Right ventricle myocardium inferior (tissue), 1 donor: ENCODE results near the gene NGF. TPM values are rescaled to one million over a fixed set of nuclear protein-coding genes. Genes with fewer than 3 reads are reported as not detected.

Experiments
- ATAC-seq: fragments of 200-7000 bp; cut with Tn5 transposase; one replicate; pipeline ENCODE4 v1.9.1; 2020; ENCODE audit warnings: mild to moderate bottlenecking, moderate library complexity
- DNase-seq: peaks from one replicate; pipeline ENCODE4 v3.0.0; 2021; ENCODE audit errors: missing footprints
- intact Hi-C: fragments of 100-400 bp; cut with DNase I; formaldehyde crosslinking; loops from one replicate; pipeline ENCODE4 v1.11.0; 2022
- total RNA-seq: library from RNA; stranded (reverse); fragmentation: NEBNext Ultra II Directional; extraction: Animal tissue kit (Norgen Biotek cat#: 25700); gene quantifications from one replicate; pipeline ENCODE4 v1.2.1, GENCODE V29; 2021
- donor health status: DM: no; HTN: yes; CAD: no; lungs with severe emphysema.

Gene NGF
- total RNA-seq, 1 donor from 2014 or later, result 4.9 TPM

DNA sequence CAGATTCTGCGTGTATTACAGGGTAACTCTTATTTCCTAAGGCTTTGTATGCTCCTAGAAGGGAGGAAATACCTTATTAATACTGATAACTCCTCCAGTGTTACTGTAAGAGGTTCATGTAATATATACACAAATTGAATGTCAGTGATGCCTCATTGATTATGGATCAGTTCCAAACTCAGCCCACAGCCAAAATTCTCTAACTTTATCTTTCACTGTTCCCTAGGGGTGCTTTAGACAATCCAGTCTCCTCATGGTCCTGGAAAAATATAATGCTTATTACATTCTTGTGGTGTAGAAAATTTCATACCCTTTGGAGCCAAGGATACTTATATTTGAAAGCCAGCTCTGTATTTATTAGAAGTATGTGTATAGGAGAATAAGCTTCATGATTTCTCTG lies 73.0 kb downstream of the NGF start:
- ATAC-seq (no peak), DNase-seq (no peak)
- intact Hi-C loops, result loop anchor here (5.0 kb wide), 1 partner anchor 48 kb away; no protein-coding TSS in a partner anchor

DNA sequence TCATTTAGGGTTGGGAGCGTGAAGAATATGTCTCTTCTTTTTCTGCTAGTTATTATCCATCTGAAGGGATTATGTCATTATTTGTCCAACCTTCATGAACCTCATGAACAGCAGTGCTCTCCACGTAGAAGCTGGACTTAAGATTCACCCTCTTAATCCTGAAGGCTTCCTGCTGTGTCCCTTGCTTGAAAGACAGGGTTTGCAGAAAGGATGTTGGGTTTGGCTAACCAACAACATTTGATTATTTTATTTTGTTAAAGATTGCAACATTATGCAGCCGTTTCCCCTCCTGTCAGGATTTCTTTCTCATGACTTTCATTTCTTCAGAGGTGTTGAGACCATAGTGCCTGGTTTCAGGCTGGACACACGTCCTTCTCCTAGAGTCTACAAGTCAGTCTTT lies 75.2 kb downstream of the NGF start:
- intact Hi-C loops, result no loop called here
- ATAC-seq (peak; percentile 38), DNase-seq (no peak)

DNA sequence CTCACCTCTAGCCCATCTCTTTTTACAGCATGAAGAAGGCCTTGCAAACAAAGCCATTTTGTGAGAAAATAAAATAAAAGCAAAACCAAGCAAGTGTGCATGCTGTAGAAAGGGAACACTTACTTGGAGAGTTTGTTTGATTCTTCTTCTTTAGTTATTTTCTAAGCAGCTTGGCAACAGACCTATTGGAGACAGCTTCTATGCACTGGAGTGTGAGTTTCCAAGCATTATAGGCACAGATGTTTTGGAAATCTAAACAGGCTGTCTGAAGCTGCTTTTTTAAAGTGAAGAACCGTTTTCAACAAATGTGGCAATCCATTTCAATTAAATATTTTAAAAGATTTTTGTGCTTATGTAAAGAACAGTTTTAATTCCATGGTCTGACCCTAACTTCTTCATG lies 76.6 kb downstream of the NGF start:
- DNase-seq, result no peak
- ATAC-seq, result no peak
- intact Hi-C loops, result no loop called here

DNA sequence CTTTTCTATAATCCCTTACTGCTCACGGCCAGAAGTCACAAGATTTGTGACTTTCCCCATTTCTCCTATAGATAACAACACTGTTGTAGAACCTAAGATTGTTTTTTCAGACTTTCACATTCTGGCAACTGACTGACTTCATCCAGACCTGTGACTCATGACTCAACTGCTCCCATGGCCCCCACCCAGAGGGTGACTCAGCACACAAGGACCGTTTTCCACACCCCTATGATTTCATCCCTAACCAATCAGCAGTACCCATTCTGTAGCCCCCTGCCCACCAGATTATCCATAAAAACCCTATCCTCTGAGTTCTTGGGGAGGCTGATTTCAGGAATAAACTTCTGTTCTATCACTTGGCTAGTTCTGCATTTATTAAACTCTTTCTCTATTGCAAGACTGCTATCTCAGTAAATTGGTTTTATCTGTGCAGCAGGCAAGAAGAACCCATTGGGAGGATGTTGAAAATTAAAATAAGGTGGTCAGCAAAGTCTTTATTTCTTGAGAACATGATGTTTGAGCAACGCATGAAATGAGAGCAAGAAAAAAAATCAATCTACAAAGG lies 79.7 kb downstream of the NGF start:
- intact Hi-C loops, result no loop called here
- ATAC-seq (no peak), DNase-seq (no peak)

DNA sequence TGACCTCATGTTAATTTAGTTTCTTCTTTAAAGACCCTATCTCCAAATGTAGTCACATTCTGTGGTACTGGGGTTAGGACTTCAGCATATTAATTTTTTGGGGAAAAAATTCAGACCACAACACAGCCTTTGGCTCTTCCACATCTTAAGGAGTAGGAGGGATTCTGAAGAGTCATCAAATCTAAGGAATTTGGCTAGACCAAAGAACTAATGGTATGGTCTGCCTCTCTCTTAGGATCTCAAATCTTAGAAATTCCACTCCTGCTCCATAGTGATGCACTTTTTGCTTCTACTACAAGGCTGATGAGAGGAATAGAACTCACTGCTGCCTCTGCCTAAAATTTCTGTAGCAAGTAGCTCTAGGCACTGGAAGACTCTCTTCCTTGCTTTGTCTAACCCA lies 80.5 kb downstream of the NGF start:
- intact Hi-C loops, result no loop called here
- ATAC-seq (no peak), DNase-seq (no peak)

DNA sequence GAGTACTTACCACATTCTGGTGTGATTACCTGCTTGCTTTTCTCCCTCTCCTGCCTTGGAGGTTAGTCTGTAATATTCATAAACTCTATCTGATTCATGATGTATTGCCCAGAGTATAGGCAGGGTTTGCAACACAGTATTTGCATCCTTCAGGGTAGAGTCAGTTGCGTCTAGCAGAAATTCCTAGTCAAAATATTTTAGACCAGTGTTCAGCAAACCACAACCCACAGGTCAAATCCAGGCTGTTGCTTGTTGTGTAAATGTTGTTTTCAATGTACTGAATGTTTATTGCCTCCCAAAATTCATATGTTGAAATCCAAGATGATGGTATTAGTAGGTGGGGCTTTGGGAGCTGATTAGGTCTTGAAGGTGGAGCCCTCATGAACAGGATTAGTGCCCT lies 82.9 kb downstream of the NGF start:
- intact Hi-C loops, result no loop called here
- DNase-seq (no peak), ATAC-seq (no peak)

DNA sequence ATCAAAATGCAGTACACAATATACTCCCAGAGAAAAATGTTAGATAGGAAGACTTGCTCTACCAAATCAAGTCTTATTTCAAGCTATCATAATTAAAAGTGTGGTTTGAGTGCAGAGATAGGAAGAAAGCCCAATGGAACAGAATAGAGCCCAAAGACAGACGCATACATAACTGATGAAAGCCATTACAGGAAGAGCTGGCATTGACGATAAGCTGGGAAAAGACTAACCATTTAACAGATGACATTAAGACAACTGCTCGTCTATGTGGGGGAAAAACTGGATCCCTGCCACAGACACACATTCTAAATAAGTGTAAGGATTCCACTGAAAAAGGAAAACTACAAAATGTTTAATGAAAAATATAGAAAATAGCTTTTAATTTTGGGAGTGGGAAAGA lies 85.5 kb downstream of the NGF start:
- intact Hi-C loops, result no loop called here
- ATAC-seq (peak; percentile 24), DNase-seq (no peak)

DNA sequence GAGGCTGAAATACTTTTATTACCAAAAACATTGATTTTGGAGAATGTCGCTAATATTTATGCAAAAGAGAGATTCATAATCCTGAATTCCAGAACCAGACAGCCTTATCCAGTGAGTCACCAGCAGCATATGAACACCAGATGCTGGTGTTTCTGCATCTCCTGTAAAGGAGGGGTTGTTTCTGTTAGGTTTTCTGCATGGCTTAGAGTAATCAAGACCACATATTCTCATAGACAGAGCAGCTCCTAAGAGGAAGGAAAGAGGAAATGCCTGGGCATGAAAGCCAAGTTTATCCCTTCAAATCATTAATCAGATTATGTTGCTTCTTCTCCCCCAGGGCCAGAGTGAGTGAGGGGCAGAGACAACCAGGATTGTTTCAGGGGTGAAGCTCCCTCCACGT lies 86.2 kb downstream of the NGF start:
- peak; percentile 89 for ATAC-seq
- intact Hi-C loops, result no loop called here

DNA sequence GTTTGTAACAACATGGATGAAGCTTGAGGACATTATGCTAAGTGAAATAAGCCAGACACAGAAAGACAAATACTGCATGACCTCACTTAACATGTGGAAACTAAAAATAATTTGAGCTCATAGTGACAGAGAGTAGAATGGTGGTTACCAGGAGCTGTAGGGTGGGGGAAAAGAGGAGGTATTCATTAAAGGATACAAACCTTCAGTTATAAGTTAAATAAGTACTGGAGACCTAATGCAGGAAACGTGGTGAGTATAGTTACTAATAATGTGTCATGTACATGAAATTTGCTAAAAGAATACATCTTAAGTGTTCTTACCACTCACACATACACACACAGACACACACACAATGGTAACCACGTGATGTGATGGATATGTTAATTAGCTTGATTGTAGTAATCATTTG lies 86.7 kb downstream of the NGF start:
- peak; percentile 90 for ATAC-seq
- no peak for DNase-seq

More for the DNA sequence above, 86.2 kb downstream of the NGF start:
- DNase-seq, result no peak

DNA sequence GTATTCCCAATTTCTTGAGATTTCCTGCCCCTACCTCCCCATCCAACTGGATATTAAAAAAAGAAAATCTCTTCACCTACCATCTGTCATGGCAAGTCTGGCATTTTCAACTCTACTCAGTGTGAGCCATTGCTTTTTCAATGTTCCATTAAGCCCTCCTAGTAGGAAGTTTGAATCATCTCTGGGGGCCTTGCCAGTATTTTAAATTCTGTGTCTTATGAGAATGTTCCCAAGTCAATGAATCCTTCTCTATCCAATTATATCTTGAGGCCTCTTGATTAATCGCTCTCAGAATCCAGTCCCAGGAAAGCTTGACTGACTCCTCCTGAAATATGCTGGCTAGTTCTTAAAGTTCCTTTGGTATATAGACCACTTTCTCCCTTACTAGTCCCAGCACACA lies 91.5 kb downstream of the NGF start:
- intact Hi-C loops, result no loop called here
- ATAC-seq (no peak), DNase-seq (no peak)

More for the DNA sequence above, 86.7 kb downstream of the NGF start:
- intact Hi-C loops, result no loop called here

DNA sequence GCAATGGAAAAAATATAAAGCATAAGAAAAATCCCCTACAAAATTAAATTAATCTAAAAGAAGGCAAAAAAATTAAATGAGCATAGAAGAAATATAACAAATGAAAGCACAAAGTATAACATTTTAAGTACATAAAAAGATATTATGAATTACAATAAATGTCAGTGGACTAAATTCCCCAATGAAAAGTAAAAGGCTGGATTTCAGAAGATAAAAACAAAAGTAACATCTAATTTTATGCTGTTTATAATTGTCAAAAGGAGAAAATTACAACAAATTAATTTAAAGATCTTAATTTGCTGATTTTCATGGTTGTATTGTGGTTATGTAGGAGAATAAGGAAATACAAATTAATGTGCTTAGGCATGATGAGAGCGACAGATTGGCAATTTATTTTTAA lies 92.8 kb downstream of the NGF start:
- intact Hi-C loops, result no loop called here
- ATAC-seq, result no peak
- DNase-seq, result no peak

DNA sequence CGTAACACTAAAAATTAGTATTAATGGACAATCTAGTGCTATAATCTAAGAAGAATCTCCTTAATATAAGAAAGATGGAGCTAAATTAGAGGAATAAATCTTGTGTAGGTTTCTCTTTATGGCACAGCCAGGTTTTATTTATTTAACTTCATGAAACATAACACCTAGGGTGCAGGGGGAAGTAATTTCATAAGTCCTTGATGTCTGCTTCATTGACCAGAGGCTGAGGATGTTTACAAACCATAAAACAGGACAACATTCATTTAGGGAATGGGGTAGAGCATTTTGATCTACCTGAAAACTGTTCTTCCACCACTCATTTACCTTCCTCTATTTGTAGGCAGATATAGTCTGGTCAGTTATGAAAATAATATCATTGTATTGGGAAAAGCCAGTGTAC lies 95.5 kb downstream of the NGF start:
- intact Hi-C loops, result no loop called here
- ATAC-seq, result no peak
- no peak for DNase-seq

DNA sequence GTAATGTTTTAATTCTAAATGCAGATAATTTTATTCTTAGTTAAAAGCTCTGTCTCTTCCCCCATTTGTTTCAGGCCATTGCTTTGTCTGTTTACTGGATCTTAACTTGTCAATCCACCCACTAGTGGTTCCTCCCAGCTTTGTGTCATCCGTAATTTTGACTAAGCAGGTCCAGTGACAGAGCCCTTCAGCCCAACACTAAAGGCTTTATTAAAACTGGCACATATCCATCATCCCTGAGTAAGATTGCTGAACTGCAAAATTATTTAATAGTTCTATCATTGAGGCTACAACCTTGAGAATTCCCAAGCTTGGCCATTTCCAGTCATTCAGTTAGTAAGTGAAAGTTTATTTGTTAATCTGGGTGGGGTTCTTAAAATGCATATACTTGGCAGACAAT lies 96.7 kb downstream of the NGF start:
- intact Hi-C loops, result no loop called here
- ATAC-seq (no peak), DNase-seq (no peak)

DNA sequence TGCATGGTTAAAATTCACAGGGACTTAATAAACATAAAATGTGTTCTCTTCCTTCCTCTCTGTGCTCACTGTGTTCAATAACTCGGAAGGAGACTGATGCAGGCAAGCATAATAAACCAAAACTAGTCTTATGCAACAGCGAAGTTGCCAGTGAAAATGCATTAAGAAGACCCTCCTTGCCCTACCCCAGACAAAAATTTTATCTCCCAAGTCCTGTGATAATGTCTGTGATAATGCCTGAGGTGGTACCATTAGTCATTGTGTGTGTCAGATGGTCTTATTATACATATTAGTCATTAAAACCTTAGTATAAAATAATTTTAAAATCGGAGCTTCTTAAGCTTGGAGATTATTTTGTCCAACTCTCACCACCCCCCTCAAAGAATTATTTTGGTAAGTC lies 97.8 kb downstream of the NGF start:
- DNase-seq (no peak), ATAC-seq (no peak)
- intact Hi-C loops, result no loop called here

DNA sequence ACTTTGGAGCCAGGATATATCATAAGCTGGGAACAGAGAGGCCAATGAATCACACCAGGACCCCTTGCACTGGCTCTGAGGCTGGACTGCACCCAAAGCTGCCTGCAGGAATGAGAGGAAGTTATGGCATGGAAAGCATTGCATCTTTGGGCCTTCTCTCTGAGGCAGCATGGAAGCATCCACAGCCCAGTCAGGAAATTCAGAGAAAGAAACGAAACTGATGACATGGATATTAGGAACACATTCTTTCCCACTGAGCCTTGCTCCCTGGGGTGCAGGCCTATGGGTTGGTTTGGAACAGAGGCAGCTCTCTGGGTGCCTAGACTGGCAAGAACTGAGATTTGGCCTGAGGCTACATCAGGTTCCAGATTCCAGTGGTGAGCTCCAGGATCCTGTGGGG lies 98.6 kb downstream of the NGF start:
- ATAC-seq (no peak), DNase-seq (no peak)
- intact Hi-C loops, result no loop called here

DNA sequence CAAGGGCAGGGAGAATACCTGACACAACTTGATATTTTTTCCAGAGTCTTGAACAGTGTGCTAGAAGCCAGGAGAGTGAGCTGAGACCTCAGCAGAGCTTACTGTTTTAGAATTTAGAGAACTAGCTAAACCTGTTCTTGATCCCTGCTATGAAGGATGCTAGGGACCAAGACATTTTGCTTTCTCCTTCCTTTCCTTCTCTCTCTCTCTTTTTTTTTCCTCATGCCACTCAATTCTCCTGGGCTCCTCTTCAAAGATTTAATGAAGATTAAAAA lies 99.0 kb downstream of the NGF start:
- intact Hi-C loops, result no loop called here
- DNase-seq (no peak), ATAC-seq (peak; percentile 20)

DNA sequence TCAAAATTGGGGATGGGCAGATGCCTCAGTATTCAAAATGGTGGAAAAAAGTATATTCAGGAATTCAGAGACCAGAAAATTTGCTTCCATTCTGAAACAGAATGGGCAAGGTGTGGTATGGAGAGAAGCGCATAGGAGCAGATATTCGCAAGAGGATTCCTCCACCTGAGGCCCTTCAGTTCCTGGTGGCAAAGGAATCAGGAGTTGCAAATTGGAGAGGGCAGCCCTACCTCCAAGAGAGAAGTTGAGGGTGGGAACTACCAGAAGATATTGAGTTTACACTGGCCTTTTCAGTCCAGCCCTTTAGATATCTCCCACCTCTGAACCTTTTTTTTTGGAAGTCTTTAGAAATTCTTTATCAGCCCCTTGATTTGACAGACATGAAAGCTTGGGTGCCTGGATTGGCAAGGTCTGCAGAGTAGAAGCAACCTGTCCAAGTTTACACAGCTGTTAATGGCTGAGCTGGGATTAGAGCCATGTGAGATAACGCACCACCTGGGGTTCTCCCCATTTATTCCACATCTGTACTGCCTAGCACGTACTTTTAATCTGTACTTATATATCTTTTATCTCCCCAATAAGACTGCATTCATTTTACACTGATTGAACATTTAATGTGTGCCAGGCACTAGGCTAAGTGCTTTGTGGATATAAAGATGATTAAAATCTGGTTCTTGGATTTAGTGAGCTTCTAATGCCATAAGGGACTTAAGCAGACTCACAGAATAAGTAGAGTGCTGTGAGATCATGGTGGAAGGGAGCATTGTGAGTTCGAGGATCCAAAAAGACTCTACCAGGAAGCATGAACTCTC lies 99.5 kb downstream of the NGF start:
- ATAC-seq (no peak), DNase-seq (no peak)
- intact Hi-C loops, result no loop called here

DNA sequence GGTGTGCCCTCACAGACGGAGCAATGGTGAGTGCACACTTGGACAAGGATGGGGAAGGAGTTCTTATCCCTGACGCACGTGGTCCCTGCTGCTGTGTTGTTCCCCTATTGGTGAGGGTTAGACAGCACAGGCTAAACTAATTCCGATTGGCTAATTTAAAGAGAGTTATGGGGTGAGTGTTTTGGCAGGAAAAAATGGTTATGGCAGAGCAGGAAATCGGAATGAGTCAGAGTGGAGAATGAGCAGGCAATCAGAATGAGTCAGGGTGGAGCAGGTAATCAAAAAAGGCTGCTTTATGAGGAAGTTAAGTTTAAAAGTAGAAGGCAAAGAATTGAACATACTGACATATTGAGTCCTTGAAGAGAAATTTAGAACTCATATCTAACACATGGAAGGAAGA lies 100.5 kb downstream of the NGF start:
- DNase-seq, result no peak
- intact Hi-C loops, result no loop called here
- ATAC-seq, result no peak

DNA sequence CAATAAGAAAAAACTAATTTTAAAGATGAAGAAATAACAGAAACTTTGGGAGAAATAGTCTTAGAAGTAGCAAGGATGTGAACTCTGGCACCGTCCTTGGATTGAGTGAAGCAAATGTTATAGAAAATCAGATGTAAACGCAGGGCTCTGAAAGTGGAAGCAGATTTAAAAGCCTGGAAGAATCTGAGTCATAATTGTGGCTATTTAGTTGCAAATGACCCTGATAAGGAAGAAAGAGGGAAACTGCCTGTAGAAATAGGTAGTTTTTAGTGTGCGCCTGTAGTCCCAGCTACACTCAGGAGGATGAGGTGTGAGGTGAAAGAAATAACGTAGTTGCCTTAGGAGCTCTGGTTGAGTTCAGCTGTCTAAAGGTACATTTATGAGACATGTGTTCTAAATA lies 101.0 kb downstream of the NGF start:
- no peak for DNase-seq
- no peak for ATAC-seq
- intact Hi-C loops, result no loop called here
